Endothelial cell (in vitro differentiated cells): ENCODE results near the gene PHAF1. TPM values are rescaled to one million over a fixed set of nuclear protein-coding genes. Genes with fewer than 3 reads are reported as not detected.

Experiments used
- DNase-seq: peaks from one replicate; pipeline ENCODE4 v3.0.0; 2021; ENCODE audit warnings: low spot score
- H3K27ac Mint-ChIP-seq: one replicate; pipeline ENCODE4 v1.8.0; 2021; ENCODE audit warnings: mixed read lengths, inconsistent platforms; ENCODE audit not compliant: unreplicated experiment
- H3K27me3 Mint-ChIP-seq: one replicate; pipeline ENCODE4 v1.8.0; 2021; ENCODE audit warnings: mild to moderate bottlenecking, moderate library complexity, mixed read lengths, inconsistent platforms; ENCODE audit not compliant: unreplicated experiment
- H3K36me3 Mint-ChIP-seq: one replicate; pipeline ENCODE4 v1.8.0; 2021; ENCODE audit warnings: mild to moderate bottlenecking, low read depth, mixed read lengths, inconsistent platforms; ENCODE audit not compliant: unreplicated experiment
- H3K4me1 Mint-ChIP-seq: one replicate; pipeline ENCODE4 v1.8.0; 2021; ENCODE audit warnings: mild to moderate bottlenecking, mixed read lengths, inconsistent platforms; ENCODE audit not compliant: unreplicated experiment
- H3K4me3 Mint-ChIP-seq: one replicate; pipeline ENCODE4 v1.8.0; 2021; ENCODE audit warnings: mild to moderate bottlenecking, mixed read lengths, inconsistent platforms; ENCODE audit not compliant: unreplicated experiment
- H3K9me3 Mint-ChIP-seq: one replicate; pipeline ENCODE4 v1.8.0; 2021; ENCODE audit warnings: mixed read lengths, inconsistent platforms; ENCODE audit not compliant: unreplicated experiment
- CTCF ChIP-seq: fragments of 200-600 bp; sonication (generic); IDR thresholded peaks from one replicate; pipeline ENCODE4 v1.5.0; 2021; ENCODE audit warnings: antibody characterized with exemption; ENCODE audit not compliant: unreplicated experiment
- total RNA-seq: library from RNA; stranded (reverse); fragmentation: NEBNext Ultra II Directional; extraction: Animal tissue kit (Norgen Biotek cat#: 25700); gene quantifications from one replicate; pipeline ENCODE4 v1.2.1, GENCODE V29; 2021; ENCODE audit not compliant: unreplicated experiment

PHAF1 gene
- total RNA-seq, 1 donor from 2014 or later = 17.7 TPM

- peak overlapping the region; percentile 81 for H3K27ac Mint-ChIP-seq
- no peaks in the 10 kb centered on the region for H3K9me3 Mint-ChIP-seq
- DNase-seq = no peak
- TF ChIP-seq CTCF = no peak
- peaks cover 11% of the 10 kb centered on the region for H3K27me3 Mint-ChIP-seq
- H3K4me3 Mint-ChIP-seq = peak overlapping the region; percentile 99
- H3K36me3 Mint-ChIP-seq = no peaks in the 10 kb centered on the region
- peaks cover 28% of the 10 kb centered on the region for H3K4me1 Mint-ChIP-seq
These were observed 772 bp upstream of the PHAF1 start for GRCh38 chr16:67108931-67109406.

- no peak overlapping the region for H3K4me3 Mint-ChIP-seq
- DNase-seq = no peak
- no peaks in the 10 kb centered on the region for H3K36me3 Mint-ChIP-seq
- H3K27ac Mint-ChIP-seq = peak overlapping the region; percentile 16
- TF ChIP-seq CTCF = no peak
- H3K9me3 Mint-ChIP-seq = no peaks in the 10 kb centered on the region
- H3K27me3 Mint-ChIP-seq = peaks cover 14% of the 10 kb centered on the region
- peaks cover 28% of the 10 kb centered on the region for H3K4me1 Mint-ChIP-seq
These were observed 2.3 kb downstream of the PHAF1 start for GRCh38 chr16:67111951-67112444.

GRCh38 chr16:67112591-67113399 is 3.1 kb downstream of the PHAF1 start:
- Mint-ChIP-seq H3K27me3 (peaks cover 14% of the 10 kb centered on the region), H3K36me3 (no peaks in the 10 kb centered on the region), H3K9me3 (no peaks in the 10 kb centered on the region), H3K27ac (peak overlapping the region; percentile 68), H3K4me3 (no peak overlapping the region), H3K4me1 (peaks cover 28% of the 10 kb centered on the region)
- no peak for TF ChIP-seq CTCF
- no peak for DNase-seq

GRCh38 chr16:67114793-67115192 is 5.1 kb downstream of the PHAF1 start:
- H3K36me3 Mint-ChIP-seq = peaks cover 3% of the 10 kb centered on the region
- H3K4me3 Mint-ChIP-seq = no peak overlapping the region
- TF ChIP-seq CTCF = no peak
- peaks cover 10% of the 10 kb centered on the region for H3K27me3 Mint-ChIP-seq
- no peak overlapping the region for H3K27ac Mint-ChIP-seq
- H3K4me1 Mint-ChIP-seq = peaks cover 24% of the 10 kb centered on the region
- DNase-seq = no peak
- H3K9me3 Mint-ChIP-seq = no peaks in the 10 kb centered on the region

- H3K9me3 Mint-ChIP-seq = no peaks in the 10 kb centered on the region
- DNase-seq = no peak
- H3K36me3 Mint-ChIP-seq = peaks cover 8% of the 10 kb centered on the region
- H3K27ac Mint-ChIP-seq = no peak overlapping the region
- H3K4me3 Mint-ChIP-seq = no peak overlapping the region
- no peak for TF ChIP-seq CTCF
- peaks cover 5% of the 10 kb centered on the region for H3K27me3 Mint-ChIP-seq
- H3K4me1 Mint-ChIP-seq = peaks cover 18% of the 10 kb centered on the region
These were observed 5.9 kb downstream of the PHAF1 start for GRCh38 chr16:67115639-67116038.
